Measurements from ENCODE around the gene ADD2.

The ADD2 gene

DNA sequence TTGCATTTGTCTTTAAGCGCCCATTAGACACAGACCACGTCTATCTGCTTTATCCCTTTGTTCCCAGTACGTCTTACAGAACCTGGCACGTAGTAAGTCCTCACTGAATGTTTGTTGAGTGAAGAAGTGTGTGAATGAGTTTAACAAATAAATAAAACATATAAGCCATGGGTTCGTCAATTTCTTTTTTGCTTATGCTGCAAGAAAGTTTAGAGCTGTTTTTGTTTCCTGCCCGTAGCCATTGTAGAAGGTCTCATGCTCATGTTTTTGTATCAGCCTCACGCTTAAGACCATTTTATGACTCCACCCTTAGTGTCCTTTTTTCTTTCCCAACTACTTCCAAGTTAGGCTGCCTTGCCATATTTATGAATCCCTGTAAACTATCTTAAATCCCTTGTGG is 2.5 kb downstream of the ADD2 start:
- no peak for DNase-seq (ENCODE audit: low read depth)
- no peak overlapping the region for H3K4me3 ChIP-seq (ENCODE audit: low read depth, low read length)
- TF ChIP-seq, protein P1, sequence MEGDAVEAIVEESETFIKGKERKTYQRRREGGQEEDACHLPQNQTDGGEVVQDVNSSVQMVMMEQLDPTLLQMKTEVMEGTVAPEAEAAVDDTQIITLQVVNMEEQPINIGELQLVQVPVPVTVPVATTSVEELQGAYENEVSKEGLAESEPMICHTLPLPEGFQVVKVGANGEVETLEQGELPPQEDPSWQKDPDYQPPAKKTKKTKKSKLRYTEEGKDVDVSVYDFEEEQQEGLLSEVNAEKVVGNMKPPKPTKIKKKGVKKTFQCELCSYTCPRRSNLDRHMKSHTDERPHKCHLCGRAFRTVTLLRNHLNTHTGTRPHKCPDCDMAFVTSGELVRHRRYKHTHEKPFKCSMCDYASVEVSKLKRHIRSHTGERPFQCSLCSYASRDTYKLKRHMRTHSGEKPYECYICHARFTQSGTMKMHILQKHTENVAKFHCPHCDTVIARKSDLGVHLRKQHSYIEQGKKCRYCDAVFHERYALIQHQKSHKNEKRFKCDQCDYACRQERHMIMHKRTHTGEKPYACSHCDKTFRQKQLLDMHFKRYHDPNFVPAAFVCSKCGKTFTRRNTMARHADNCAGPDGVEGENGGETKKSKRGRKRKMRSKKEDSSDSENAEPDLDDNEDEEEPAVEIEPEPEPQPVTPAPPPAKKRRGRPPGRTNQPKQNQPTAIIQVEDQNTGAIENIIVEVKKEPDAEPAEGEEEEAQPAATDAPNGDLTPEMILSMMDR (conservative IDR thresholded peaks at IDR 0.05; ENCODE audit: low read depth, low read length) = no peak

DNA sequence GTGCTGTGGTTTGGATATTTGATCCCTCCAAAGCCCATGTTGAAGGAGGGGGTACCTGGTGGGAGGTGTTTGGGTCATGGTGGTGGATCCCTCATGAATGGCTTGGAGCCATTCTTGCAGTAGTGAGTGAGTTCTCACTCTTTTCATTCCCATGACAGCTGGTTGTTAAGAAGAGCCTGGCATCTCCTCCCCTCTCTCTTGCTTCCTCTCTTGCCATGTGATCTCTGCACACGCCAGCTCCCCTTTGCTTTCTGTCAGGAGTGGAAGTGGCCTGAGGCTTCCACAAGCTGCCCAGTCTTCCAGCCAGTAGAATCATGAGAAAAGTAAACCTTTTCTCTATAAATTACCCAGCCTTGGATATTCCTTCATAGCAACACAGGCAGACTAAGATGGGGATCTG is 8.6 kb downstream of the ADD2 start:
- TF ChIP-seq, protein P1 (conservative IDR thresholded peaks at IDR 0.05; ENCODE audit: low read depth, low read length) = no peak
- DNase-seq (ENCODE audit: low read depth) = no peak

DNA sequence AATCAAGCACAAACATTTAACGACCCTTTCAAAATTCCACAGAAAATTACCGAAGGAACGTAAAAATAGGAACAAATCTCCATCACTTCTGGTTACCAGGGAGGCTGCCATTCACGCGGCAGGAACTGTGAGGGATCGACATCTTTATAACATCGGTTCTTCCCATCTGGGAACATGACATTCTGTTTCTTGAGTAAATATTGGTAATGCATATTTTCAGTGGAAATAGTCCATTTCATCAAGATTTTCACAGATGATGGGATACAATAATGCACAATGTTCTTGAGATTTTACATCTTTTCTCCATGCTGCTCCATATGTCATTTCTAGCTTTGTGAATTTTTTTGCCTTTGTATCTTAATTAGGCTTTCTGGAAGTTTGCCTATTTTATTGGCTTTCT is 10.0 kb downstream of the ADD2 start:
- no peak overlapping the region for H3K4me3 ChIP-seq (ENCODE audit: low read depth, low read length)

More for the DNA sequence above, 8.6 kb downstream of the ADD2 start:
- no peak overlapping the region for H3K4me3 ChIP-seq (ENCODE audit: low read depth, low read length)

DNA sequence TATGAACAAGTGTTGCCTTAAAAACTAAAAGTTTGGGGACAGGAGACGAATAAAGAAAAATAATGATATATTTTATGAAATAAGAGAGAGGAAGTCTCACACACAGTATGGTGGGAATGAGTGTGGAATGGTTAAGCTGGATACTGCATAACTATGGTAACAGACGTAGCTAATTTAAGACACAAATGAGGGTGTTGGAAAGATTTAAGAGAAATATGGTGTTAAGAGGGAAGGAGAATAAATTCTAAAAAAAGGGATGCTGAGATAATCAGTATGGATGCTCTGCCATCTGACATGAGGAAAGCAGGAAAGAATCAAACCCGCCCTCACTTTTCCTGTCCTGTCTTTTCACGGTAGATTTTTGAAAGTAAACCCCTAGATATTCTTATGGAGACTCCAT is 10.6 kb downstream of the ADD2 start:
- DNase-seq (ENCODE audit: low read depth) = no peak
- TF ChIP-seq, protein P1 (conservative IDR thresholded peaks at IDR 0.05; ENCODE audit: low read depth, low read length) = no peak
- H3K4me3 ChIP-seq (ENCODE audit: low read depth, low read length) = no peak overlapping the region

More for the DNA sequence above, 10.0 kb downstream of the ADD2 start:
- TF ChIP-seq, protein P1 (conservative IDR thresholded peaks at IDR 0.05; ENCODE audit: low read depth, low read length) = no peak
- DNase-seq (ENCODE audit: low read depth) = no peak

DNA sequence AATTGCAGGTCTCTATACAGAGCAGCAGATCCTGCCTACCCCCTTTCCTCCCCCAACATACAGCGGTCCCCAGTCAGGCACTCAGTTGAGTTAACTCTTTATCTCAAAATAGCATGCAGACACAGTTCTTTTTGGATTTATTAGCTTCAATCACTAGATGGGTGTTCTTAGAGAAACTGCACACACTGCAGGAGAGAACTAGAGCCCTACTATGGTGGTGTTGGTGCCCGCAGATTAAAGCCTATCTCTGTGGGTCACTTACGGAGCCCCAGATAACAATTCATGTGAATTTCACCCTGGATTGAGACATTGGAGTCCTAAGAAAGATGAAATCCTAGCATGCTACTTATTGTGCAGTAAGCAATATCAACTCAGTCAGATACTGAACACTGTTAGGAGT is 11.9 kb downstream of the ADD2 start:
- no peak overlapping the region for H3K4me3 ChIP-seq (ENCODE audit: low read depth, low read length)
- no peak for DNase-seq (ENCODE audit: low read depth)
- TF ChIP-seq, protein P1 (conservative IDR thresholded peaks at IDR 0.05; ENCODE audit: low read depth, low read length) = no peak

DNA sequence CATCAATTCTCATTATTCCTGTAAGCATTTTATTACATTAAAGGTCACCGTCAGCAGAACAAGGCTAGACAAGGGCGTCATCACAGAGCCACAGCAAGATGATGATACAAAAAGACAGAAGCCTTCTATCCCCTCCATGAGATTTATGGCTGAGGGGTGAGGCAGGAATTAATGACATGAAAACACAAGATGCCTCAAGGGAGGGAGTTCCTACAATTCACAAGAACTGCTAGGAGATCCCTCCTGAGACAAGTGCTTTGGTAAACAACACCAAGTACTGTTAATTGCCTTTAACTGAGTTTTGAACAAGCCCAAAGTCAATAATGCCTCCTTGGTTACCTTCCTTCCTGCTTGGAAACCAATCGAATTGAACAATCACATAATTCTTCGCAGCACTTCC is 14.1 kb downstream of the ADD2 start:
- H3K4me3 ChIP-seq (ENCODE audit: low read depth, low read length) = no peak overlapping the region
- TF ChIP-seq, protein P1 (conservative IDR thresholded peaks at IDR 0.05; ENCODE audit: low read depth, low read length) = no peak
- DNase-seq (ENCODE audit: low read depth) = no peak

DNA sequence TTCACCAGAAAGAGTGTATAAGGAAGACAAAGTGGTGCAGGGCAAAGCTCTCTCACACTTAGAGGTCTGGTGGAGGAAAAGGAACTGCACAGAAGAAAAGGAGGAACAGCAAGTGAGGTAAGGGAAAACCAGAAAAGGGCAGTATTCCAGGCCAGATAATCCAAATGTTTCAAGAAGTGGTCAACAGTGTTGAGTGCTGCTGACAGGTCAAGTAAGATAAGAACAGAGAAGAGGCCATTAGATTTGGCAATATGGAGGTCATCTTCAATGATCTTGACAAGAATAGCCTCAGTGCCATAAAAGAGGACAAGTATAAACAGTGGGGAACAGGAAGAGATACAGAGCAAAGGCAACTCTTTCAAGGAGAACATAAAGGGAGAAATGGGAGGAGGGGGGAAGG is 15.0 kb downstream of the ADD2 start:
- H3K4me3 ChIP-seq (ENCODE audit: low read depth, low read length) = no peak overlapping the region
- TF ChIP-seq, protein P1 (conservative IDR thresholded peaks at IDR 0.05; ENCODE audit: low read depth, low read length) = no peak
- DNase-seq (ENCODE audit: low read depth) = no peak

Measured in choroid plexus epithelial cell (primary cell).